NCI-H1105 (cell line): Measurements from ENCODE around the gene SLC29A2.

ENCODE experiments used
- DNase-seq: peaks from one replicate; lab custom pipeline; 2025; lab: John Stamatoyannopoulos, UW

Gene SLC29A2

GRCh38 chr11:66317723-66318599, 53.6 kb downstream of the SLC29A2 start:
- DNase-seq, result no peak

- DNase-seq, result no peak
Observed at GRCh38 chr11:66317322-66317722, 54.2 kb downstream of the SLC29A2 start.

- DNase-seq, result no peak
Observed at GRCh38 chr11:66316849-66317251, 54.7 kb downstream of the SLC29A2 start, which contains the start of gene CD248. TSS of gene CD248 (minus strand) at chr11:66317044. CDS start at chr11:66317027, 17 bp downstream.

GRCh38 chr11:66315921-66316811, 55.4 kb downstream of the SLC29A2 start:
- no peak for DNase-seq

- no peak for DNase-seq
Observed at GRCh38 chr11:66315498-66315885, 56.1 kb downstream of the SLC29A2 start.

- DNase-seq, result no peak
Observed at GRCh38 chr11:66314561-66315497, 56.7 kb downstream of the SLC29A2 start.

GRCh38 chr11:66314186-66314501, 57.4 kb downstream of the SLC29A2 start:
- DNase-seq, result no peak

GRCh38 chr11:66313321-66314185, 58.0 kb downstream of the SLC29A2 start:
- DNase-seq, result no peak

GRCh38 chr11:66312549-66313320, 58.8 kb downstream of the SLC29A2 start:
- peak; percentile 96 for DNase-seq
